ENCODE data around the gene FPR3. TPM values are rescaled to one million over a fixed set of nuclear protein-coding genes. Genes with fewer than 3 reads are reported as not detected.

The FPR3 gene
- total RNA-seq, 1 donor from 2014 or later, result not detected

DNA sequence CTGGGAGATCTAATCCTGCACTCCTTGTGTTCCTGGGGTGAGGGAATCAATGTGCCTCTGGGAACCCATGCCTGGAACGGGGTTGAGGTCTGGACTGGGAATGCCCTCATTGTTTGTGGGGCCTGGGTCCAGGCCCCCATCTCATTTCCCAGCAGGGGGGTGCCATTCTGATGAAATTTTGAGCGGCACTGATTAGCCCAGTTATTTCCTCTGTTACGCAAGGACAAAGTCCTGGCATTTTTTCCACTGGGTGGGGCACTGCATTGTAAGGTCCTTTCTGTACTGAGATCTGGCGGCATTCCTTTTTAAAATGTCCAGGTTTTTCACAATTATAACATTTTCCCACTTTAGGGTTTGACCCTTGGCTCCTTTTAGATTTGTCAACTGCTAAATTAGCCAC is 14.8 kb downstream of the FPR3 start:
- FAIRE-seq (no peak), DNase-seq (ENCODE audit: low read depth) (no peak)
- H3K4me2 ChIP-seq (ENCODE audit: low read length), result no peak overlapping the region
- peaks cover 19% of the 10 kb centered on the region for H3K9me3 Mint-ChIP-seq (ENCODE audit: unreplicated experiment)
- no peaks in the 10 kb centered on the region for H4K20me1 ChIP-seq (ENCODE audit: insufficient read depth, low read length)
- H3K27me3 Mint-ChIP-seq (ENCODE audit: low read depth, unreplicated experiment), result no peaks in the 10 kb centered on the region
- no peaks in the 10 kb centered on the region for H3K27me3 ChIP-seq (ENCODE audit: insufficient read depth, low read length)
- TF ChIP-seq, protein P1, sequence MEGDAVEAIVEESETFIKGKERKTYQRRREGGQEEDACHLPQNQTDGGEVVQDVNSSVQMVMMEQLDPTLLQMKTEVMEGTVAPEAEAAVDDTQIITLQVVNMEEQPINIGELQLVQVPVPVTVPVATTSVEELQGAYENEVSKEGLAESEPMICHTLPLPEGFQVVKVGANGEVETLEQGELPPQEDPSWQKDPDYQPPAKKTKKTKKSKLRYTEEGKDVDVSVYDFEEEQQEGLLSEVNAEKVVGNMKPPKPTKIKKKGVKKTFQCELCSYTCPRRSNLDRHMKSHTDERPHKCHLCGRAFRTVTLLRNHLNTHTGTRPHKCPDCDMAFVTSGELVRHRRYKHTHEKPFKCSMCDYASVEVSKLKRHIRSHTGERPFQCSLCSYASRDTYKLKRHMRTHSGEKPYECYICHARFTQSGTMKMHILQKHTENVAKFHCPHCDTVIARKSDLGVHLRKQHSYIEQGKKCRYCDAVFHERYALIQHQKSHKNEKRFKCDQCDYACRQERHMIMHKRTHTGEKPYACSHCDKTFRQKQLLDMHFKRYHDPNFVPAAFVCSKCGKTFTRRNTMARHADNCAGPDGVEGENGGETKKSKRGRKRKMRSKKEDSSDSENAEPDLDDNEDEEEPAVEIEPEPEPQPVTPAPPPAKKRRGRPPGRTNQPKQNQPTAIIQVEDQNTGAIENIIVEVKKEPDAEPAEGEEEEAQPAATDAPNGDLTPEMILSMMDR (IDR thresholded peaks at IDR 0.05; ENCODE audit: insufficient read depth, low read depth, low read length), result no peak
- H3K4me3 Mint-ChIP-seq (ENCODE audit: unreplicated experiment), result no peak overlapping the region
- H3K36me3 Mint-ChIP-seq (ENCODE audit: low read depth, unreplicated experiment), result no peaks in the 10 kb centered on the region
- no peaks in the 10 kb centered on the region for H3K9me3 ChIP-seq (ENCODE audit: insufficient read depth, low read depth, low read length)
- no peaks in the 10 kb centered on the region for H3K36me3 ChIP-seq (ENCODE audit: insufficient read depth, low read length)
- H3K79me2 ChIP-seq (ENCODE audit: insufficient read depth, low read length), result no peaks in the 10 kb centered on the region
- H3K27ac Mint-ChIP-seq (ENCODE audit: unreplicated experiment), result no peak overlapping the region
- no peak overlapping the region for H3K4me3 ChIP-seq (ENCODE audit: insufficient read depth, low read depth, low read length)
- no peak overlapping the region for H2AFZ ChIP-seq (ENCODE audit: low read depth, low read length)
- no peak overlapping the region for H3K27ac ChIP-seq (ENCODE audit: low read depth, low read length)
- H3K4me1 Mint-ChIP-seq (ENCODE audit: low read depth, unreplicated experiment), result no peaks in the 10 kb centered on the region
- H3K4me1 ChIP-seq (ENCODE audit: insufficient read depth, low read length), result no peaks in the 10 kb centered on the region
- no peak overlapping the region for H3K9ac ChIP-seq (ENCODE audit: low read length)

DNA sequence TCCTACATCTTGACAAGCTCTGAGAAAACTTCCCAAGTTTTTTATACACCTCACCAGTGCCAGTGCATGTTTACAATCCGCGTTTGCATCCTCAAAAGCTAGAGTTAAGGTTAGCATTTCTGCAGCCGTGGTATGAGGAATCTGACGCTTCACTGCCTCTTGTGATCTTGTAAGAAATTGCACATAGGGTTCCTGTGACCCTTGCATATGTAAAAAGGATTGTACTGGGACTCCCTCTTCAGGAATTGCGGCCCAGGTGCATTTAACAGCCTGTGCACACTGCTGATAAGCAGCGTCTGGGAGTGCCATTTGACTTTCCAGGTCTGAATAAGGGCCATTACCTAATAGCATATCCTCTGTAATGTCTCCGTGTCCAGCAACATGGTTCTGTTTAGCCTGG is 15.3 kb downstream of the FPR3 start:
- Mint-ChIP-seq H3K27ac (ENCODE audit: unreplicated experiment) (no peak overlapping the region), H3K9me3 (ENCODE audit: unreplicated experiment) (peaks cover 15% of the 10 kb centered on the region), H3K27me3 (ENCODE audit: low read depth, unreplicated experiment) (no peaks in the 10 kb centered on the region), H3K36me3 (ENCODE audit: low read depth, unreplicated experiment) (no peaks in the 10 kb centered on the region), H3K4me1 (ENCODE audit: low read depth, unreplicated experiment) (no peaks in the 10 kb centered on the region), H3K4me3 (ENCODE audit: unreplicated experiment) (no peak overlapping the region)
- DNase-seq (ENCODE audit: low read depth), result no peak
- Histone ChIP-seq H3K36me3 (ENCODE audit: insufficient read depth, low read length) (no peaks in the 10 kb centered on the region), H4K20me1 (ENCODE audit: insufficient read depth, low read length) (no peaks in the 10 kb centered on the region), H3K79me2 (ENCODE audit: insufficient read depth, low read length) (no peaks in the 10 kb centered on the region), H3K4me3 (ENCODE audit: insufficient read depth, low read depth, low read length) (no peak overlapping the region), H3K9ac (ENCODE audit: low read length) (no peak overlapping the region), H2AFZ (ENCODE audit: low read depth, low read length) (no peak overlapping the region), H3K9me3 (ENCODE audit: insufficient read depth, low read depth, low read length) (no peaks in the 10 kb centered on the region), H3K27me3 (ENCODE audit: insufficient read depth, low read length) (no peaks in the 10 kb centered on the region), H3K4me1 (ENCODE audit: insufficient read depth, low read length) (no peaks in the 10 kb centered on the region), H3K4me2 (ENCODE audit: low read length) (no peak overlapping the region), H3K27ac (ENCODE audit: low read depth, low read length) (no peak overlapping the region)
- no peak for FAIRE-seq
- no peak for TF ChIP-seq EZH2 (IDR thresholded peaks at IDR 0.05; ENCODE audit: insufficient read depth, low read length)
- TF ChIP-seq, protein P1 (IDR thresholded peaks at IDR 0.05; ENCODE audit: insufficient read depth, low read depth, low read length), result no peak

DNA sequence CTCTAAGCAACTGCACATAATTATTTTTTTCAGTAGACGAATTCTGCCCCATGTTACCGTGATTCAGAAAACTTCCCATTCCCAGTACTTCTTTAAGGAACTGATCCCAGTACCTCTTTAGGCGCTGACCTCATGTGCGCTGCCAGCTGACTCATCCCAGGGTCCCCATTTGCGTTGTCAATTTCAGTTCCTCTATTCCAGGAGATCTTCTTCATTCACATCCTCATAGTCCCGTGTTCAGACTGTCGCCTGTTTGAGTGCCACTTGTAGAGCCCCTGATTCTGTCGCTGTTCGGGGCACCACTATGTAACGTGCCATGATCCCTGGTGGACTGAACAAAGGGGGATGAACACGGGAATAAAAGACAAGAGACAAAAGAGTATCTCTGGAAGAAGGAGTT is 16.4 kb downstream of the FPR3 start:
- H3K27me3 ChIP-seq (ENCODE audit: insufficient read depth, low read length), result no peaks in the 10 kb centered on the region
- H3K4me1 ChIP-seq (ENCODE audit: insufficient read depth, low read length), result no peaks in the 10 kb centered on the region
- Mint-ChIP-seq H3K4me1 (ENCODE audit: low read depth, unreplicated experiment) (no peaks in the 10 kb centered on the region), H3K27ac (ENCODE audit: unreplicated experiment) (no peak overlapping the region), H3K4me3 (ENCODE audit: unreplicated experiment) (no peak overlapping the region), H3K9me3 (ENCODE audit: unreplicated experiment) (peaks cover 11% of the 10 kb centered on the region), H3K36me3 (ENCODE audit: low read depth, unreplicated experiment) (no peaks in the 10 kb centered on the region), H3K27me3 (ENCODE audit: low read depth, unreplicated experiment) (no peaks in the 10 kb centered on the region)
- H2AFZ ChIP-seq (ENCODE audit: low read depth, low read length), result no peak overlapping the region
- no peaks in the 10 kb centered on the region for H3K9me3 ChIP-seq (ENCODE audit: insufficient read depth, low read depth, low read length)
- no peak overlapping the region for H3K4me2 ChIP-seq (ENCODE audit: low read length)
- H3K79me2 ChIP-seq (ENCODE audit: insufficient read depth, low read length), result no peaks in the 10 kb centered on the region
- H3K36me3 ChIP-seq (ENCODE audit: insufficient read depth, low read length), result no peaks in the 10 kb centered on the region
- H4K20me1 ChIP-seq (ENCODE audit: insufficient read depth, low read length), result no peaks in the 10 kb centered on the region
- H3K4me3 ChIP-seq (ENCODE audit: insufficient read depth, low read depth, low read length), result no peak overlapping the region
- FAIRE-seq (no peak), DNase-seq (ENCODE audit: low read depth) (no peak)
- H3K9ac ChIP-seq (ENCODE audit: low read length), result no peak overlapping the region
- no peak overlapping the region for H3K27ac ChIP-seq (ENCODE audit: low read depth, low read length)
- TF ChIP-seq EZH2 (IDR thresholded peaks at IDR 0.05; ENCODE audit: insufficient read depth, low read length), result no peak
- TF ChIP-seq, protein P1 (IDR thresholded peaks at IDR 0.05; ENCODE audit: insufficient read depth, low read depth, low read length), result no peak

Data from astrocyte (in vitro differentiated cells and primary cell).